Fibroblast of upper back skin (primary cell): ENCODE data around the gene GFER.
"Not testable (repeated sequence)": the region's sequence is repeated elsewhere in the genome, so short reads cannot be mapped to it uniquely, and the experiment has no call there.

Experiments
- DNase-seq: peaks from one replicate; pipeline ENCODE4 v3.0.0-alpha.2; 2013

The GFER gene

DNA sequence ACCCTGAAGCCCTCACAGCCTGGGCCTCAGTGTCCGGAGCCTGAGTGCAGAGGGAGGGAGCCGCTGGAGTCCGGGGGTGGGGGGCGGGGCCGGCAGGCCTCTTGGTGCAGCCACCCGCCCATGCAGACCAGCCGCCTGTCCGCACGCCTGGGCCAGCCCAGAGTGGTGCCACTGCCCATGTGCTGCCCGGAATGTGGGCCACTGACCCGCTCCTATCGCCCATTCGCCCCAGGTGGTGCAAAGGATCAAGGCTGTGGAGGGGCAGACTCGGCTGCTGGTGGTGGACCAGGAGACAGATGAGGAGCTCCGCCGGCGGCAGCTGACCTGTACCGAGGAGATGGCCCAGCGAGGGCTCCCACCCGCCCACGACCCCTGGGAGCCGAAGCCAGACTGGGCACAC lies 45.4 kb downstream of the GFER start:
- DNase-seq = no peak

DNA sequence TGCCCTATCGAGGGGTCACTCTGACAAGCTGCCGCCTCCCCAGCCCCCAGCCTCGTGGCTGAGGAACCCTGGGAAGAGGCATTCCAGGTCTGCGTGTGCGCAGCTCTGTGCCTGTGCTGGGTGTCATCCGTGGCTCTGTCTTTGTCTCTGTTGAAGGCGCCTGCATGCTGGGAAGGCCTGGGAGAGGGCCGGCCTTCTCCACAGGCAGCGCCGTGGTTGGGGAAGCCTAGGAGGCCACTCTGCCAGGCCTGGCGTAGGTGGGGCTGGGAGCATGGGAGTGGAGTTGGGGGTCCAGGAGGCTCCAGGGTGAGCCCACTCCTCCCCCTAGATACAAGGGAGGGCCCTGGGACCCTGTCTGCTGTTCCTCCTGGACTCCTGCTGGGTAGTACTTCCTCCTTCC lies 46.0 kb downstream of the GFER start:
- DNase-seq = no peak

DNA sequence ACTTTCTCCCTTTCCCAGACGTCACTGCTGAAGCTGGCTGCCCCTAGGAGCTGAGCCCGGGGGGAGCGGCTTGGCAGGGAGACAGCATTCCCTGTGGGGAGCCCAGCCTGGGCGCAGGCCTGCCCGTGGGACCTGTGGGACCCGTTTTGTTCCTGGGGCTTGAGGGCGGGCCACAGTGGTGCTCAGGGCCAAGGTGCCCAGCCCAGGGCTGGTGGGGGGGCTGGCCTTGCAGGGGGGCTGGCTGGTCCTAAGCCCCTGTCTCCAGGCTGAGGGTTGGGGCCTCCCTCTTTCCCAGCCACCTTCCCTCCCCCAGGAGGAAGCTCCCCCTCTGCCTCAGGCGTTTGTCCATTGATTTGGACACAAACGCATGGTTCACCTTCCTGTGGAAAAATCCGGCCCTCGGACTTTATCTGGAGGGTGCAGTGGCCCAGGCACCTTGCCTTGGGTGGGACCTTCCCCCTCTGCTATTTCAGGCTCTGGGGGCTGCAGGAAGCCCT lies 47.1 kb downstream of the GFER start:
- no peak for DNase-seq

DNA sequence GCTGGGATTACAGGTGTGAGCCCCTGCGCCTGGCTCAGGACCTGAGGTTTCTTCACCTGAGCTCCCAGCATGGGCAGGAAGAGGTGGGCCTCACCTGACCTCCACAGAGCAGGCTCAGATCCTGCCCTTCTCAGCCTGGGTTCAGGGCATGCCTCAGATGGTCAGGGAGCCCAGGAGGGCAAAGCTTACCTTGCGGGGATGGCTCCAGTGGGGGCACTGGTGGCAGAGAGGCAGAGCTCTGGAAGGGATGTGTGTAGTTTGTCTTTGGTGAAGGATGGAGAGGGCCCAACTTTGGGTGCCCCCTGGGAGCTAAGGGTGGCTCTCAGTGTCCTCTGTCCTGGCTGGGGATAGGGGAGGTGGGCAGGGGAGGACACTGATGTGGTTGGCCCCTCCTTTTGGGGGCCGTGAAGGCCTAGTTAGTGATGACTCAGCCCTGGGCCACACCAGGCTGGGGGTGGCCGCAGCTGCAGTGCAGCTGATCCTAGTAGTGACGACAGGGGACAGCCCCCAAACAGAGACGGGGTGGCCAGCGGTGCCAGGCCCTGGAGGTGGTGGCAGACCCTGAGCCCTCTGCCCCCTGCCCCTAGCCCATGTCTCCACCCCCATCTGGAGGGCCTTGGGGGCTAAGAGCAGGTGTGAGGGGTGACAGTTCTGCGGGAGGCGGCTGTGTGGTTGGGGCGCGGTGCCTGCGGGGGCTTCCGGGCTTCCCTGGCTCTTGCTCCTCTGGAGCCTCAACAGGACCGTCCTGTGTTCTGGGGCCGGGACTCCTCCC lies 48.5 kb downstream of the GFER start:
- DNase-seq = no peak

DNA sequence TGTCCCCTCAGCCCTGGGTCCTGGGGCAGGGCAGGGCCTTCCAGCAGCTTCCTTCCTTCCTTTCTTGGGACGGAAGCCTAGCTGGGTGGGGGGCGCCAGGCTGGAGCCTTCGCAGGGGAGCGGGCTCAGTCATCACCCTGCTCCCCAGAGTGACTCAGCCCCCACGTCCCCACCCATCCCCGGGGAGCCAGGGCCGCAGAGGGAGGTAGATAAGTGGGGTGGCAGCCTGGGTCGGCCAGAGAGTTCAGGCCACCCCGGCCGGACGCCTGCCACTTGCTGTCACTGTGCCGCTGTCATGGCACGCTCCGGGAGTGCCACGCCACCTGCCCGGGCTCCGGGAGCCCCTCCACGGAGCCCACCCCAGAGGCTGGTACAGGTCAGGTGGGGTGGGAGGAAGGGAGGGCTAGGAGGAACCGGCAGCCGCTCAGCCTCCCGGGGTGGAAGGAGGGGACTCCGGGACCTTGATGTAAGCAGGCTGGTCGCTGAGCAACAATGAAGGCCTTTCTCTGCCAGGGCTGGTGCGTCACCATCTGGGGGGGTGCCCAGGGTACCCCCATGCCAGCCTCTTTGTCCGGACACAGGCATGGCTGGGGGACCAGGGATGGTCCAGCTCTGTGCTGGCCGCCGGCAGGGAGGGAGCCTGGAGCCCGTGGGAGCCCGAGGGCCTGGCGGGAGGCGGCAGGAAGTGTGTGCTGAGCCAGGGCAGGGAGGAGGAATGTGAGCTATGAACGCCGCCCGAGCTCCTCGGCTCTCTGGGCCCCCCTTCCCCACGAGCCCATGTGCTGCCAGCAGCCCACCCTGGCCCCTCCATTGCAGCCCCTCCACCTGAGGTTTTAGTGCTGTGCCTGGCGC lies 49.3 kb downstream of the GFER start:
- DNase-seq = peak; percentile 62

DNA sequence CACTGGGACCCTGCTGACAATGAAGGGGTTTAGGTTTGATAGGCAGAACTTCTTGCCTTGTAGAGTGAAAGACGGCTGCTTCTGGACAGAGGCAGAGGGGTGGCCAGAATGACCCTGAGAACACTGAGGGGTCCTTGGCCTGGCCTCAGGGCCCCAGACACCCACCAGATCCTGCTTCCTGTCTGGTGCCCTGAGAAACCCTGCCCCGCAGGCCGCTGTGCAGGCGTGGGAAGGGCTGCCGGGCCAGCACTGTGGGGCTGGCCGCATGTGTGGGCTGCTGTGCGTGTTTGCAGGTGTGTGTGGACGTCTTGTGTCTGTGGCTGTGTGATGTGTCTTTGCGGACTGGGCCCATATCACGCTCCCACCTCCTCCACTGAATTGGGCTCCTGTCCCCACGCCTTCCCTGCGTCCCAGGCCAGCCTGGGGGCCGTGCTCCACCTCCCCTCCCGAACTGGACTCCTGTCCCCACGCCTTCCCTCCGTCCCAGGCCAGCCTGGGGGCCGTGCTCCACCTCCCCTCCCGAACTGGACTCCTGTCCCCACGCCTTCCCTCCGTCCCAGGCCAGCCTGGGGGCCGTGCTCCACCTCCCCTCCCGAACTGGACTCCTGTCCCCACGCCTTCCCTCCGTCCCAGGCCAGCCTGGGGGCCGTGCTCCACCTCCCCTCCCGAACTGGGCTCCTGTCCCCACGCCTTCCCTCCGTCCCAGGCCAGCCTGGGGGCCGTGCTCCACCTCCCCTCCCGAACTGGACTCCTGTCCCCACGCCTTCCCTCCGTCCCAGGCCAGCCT lies 50.1 kb downstream of the GFER start:
- not testable (repeated sequence) for DNase-seq

DNA sequence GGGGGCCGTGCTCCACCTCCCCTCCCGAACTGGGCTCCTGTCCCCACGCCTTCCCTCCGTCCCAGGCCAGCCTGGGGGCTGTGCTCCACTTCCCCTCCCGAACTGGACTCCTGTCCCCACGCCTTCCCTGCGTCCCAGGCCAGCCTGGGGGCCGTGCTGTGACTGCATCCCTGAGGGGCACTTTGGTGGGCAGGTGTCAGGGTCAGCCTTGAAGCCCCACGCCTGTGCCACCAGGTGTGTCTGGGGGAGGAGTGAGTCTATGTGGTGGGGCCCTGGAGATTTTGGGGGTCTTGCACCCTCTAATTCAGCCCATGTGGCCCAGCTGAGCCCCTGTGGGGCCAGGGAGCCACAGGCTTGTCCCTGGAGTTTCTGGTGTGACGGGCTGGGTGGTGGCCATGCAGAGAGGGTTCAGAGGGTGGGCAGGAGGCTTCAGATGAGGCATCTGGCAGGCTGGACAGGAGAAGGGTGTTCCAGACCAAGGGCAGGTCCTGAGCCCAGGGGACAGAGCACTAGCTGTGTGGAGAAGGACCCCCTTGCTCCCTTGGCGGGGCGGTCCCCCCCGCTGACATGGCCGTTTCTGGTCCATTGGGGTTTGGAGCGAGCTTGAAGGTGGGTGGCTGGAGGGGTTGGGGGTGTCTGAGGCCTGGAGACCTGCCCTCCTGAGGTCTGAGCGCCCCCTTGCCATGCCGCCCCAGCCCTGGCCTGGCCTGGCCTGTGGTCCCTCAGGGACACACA lies 50.9 kb downstream of the GFER start:
- DNase-seq = no peak

DNA sequence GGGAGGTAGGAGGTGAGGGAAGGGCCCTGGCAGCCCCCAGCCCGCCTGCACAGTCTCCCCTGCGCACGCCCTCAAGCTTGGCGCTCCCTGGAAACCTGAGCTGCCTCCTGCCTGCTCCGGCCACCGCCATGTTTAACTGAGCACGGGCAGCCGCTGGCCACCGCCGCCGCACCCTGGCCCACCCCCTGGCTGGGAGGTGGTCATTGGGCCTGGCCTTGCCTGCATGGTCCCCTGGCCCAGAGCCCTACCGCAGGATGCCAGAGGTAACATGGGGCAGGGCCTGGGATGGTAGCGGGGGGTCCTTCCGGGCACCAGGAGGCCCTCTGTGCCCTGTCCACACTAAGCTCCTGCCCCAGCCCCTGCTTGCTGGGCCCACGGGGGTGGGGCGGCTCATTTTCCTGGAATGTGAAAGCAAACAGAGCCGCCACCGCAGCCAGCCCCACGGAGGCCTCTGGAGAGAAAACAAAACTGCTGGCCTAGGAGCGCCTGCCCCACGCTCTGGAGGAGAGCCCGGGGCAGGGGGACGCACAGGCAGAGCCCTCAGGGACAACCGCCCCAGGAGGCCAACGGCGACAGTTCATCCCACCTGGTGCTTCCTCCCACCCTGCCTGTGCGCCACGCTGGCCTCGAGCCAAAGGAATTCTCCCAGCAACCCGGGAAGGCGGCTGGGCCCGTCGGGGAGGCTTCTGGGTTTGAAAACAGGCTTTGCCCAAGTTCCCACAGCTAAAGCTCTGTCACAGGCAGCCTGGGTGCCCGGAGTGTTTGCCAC lies 51.6 kb downstream of the GFER start:
- peak; percentile 81 for DNase-seq

DNA sequence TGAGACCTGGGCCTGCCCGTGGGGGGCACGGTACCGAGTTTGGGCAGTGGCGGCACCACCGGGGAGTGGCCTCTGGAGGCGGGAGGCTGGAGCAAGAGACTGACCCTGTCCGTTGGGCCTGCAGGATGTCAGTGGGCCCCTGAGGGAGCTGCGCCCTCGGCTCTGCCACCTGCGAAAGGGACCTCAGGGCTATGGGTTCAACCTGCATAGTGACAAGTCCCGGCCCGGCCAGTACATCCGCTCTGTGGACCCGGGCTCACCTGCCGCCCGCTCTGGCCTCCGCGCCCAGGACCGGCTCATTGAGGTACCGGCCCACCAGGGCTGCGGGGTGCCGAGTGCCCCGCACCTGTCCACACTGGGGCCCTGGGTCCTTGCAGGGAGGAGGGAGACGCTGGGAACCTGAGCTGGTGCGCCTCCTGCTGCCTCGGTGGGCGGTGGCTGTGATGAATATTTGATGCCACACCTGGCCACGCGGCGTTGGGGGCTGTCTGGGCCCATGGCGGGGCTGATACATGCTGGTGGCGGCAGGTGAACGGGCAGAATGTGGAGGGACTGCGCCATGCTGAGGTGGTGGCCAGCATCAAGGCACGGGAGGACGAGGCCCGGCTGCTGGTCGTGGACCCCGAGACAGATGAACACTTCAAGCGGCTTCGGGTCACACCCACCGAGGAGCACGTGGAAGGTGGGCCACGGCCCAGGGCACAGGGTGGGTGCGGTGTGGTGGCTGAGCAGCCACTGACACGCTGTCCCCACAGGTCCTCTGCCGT lies 52.4 kb downstream of the GFER start:
- no peak for DNase-seq

DNA sequence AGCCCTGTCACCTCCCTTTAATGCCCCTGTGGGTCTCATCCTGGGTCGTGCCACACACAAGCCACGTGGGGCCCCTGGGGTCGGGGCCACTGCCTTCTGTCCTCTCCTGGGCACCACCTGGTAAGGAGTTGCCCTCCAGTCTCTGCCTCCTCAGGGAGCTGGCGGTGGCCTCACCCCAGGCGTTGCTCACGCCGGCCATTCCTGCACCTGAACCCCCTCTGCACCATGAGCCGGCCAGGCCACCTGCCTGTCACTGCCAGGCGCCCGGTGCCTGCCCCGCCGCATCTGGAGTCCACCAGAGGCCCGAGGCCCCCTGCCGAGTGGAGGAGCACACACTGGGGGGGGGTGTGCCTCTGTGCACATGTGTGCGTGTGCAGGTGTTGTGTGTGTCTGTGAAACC lies 53.1 kb downstream of the GFER start:
- no peak for DNase-seq
